ENCODE results near the gene CCDC69.

Gene CCDC69

GRCh38 chr5:151155775-151156506 is 68.0 kb downstream of the CCDC69 start:
- no peak for TF ChIP-seq CTCF (IDR thresholded peaks at IDR 0.05; ENCODE audit: extremely low read depth, missing control alignments)
- peak; percentile 51 for DNase-seq (ENCODE audit: low spot score)

GRCh38 chr5:151154931-151155774 is 68.7 kb downstream of the CCDC69 start:
- peak; percentile 44 for DNase-seq (ENCODE audit: low spot score)
- TF ChIP-seq CTCF (IDR thresholded peaks at IDR 0.05; ENCODE audit: extremely low read depth, missing control alignments): no peak

- DNase-seq (ENCODE audit: low spot score): peak; percentile 48
- TF ChIP-seq CTCF (IDR thresholded peaks at IDR 0.05; ENCODE audit: extremely low read depth, missing control alignments): no peak
Measured at GRCh38 chr5:151153766-151154272, 70.1 kb downstream of the CCDC69 start.

- no peak for TF ChIP-seq CTCF (IDR thresholded peaks at IDR 0.05; ENCODE audit: extremely low read depth, missing control alignments)
- no peak for DNase-seq (ENCODE audit: low spot score)
Measured at GRCh38 chr5:151153300-151153699, 70.6 kb downstream of the CCDC69 start.

GRCh38 chr5:151151793-151152192 is 72.1 kb downstream of the CCDC69 start:
- TF ChIP-seq CTCF (IDR thresholded peaks at IDR 0.05; ENCODE audit: extremely low read depth, missing control alignments): no peak
- peak; percentile 61 for DNase-seq (ENCODE audit: low spot score)

- TF ChIP-seq CTCF (IDR thresholded peaks at IDR 0.05; ENCODE audit: extremely low read depth, missing control alignments): no peak
- no peak for DNase-seq (ENCODE audit: low spot score)
Measured at GRCh38 chr5:151151263-151151660, 72.6 kb downstream of the CCDC69 start.
